ENCODE data around the gene ATP2B2.
A peak's percentile ranks its signal among the peaks of the same experiment; 100 is the strongest.

The ATP2B2 gene

DNA sequence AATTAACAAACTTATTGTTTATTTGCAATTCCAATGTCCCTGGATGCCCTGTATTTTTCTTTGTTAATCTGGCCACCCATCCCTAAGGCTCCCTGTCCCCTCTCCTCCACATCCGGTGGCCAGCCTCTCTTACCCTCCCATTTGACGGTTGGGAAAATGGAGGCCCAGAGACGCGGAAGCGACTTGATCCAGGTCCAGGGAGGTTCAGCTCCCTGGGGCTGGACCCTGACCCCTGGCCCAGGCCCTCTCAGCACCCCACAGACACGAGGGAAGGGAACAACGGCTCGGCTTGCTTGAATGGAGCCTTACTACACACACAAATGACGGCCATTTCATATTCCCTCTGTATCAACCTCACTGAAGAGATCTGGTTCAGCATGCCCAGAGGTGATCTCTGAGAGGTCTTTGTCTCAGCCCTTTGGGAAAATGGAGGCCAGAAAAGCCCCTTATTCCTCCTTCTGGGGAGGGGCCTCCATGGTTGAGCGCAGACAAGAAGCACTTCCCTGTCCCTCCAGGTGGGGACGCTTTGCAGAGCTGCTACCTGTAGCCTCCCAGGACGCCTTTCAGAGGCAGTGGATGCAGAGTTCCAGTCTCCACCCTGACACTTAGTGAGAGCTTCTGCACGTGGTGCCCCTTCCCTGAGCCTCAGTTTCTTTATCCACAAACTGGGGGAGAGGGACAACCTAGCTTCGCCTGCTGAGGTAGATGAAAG lies 82.1 kb downstream of the ATP2B2 start:
- DNase-seq = no peak

GRCh38 chr3:10421996-10422395 lies 83.4 kb downstream of the ATP2B2 start:
- no peak for DNase-seq

GRCh38 chr3:10420745-10421475 lies 84.5 kb downstream of the ATP2B2 start:
- no peak for DNase-seq

DNA sequence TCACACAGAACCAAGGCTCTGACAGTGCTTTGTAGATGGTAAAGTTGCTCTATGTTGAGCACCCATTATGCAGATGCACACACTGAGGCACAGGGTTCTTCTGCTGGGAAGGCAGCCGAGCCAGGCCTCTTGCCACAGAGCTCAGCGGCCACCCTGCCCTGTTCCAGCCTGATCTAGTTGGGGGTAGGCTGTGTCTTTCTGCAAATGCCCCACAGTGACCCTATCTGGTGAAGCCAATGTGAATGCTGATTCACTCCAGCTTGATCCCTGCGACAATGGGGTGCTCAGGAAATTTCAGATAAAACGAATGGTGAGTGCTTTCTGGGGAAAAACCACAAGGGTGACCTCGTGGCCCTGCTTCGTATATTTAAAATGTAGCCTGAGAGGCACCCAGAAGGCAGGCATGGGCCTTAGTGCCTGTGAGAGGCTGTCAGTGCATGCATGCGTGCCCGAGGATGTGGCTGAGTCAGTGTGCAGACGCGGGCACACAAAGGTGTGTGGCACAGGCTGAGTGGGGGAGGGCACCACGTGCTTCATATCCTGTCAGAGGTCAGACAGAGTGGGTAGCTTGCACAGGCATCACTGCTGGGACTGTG lies 85.7 kb downstream of the ATP2B2 start:
- DNase-seq = peak; percentile 34

- no peak for DNase-seq
Observed at GRCh38 chr3:10417847-10418246, 87.5 kb downstream of the ATP2B2 start.

DNA sequence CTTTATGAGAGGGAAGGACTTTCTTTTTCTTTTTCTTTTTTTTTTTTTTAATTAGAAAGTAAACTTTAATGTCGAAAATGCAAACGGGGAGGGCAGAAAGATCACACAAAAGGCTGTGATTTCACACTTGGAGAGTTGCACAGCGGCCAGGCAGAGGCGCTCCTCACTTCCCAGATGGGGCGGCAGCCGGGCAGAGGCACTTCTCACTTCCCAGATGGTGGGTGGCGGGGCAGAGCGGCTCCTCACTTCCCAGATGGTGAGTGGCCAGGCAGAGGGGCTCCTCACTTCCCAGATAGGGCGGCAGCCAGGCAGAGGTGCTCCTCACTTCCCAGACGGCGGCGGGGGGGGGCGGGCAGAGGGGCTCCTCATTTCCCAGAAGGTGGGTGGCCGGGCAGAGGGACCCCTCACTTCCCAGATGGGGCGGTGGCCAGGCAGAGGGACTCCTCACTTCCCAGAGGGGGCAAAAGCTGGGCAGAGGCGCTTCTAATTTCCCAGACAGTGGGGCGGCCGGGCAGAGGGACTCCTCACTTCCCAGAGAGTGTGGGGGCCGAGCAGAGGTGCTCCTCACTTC lies 88.6 kb downstream of the ATP2B2 start:
- DNase-seq = no peak

DNA sequence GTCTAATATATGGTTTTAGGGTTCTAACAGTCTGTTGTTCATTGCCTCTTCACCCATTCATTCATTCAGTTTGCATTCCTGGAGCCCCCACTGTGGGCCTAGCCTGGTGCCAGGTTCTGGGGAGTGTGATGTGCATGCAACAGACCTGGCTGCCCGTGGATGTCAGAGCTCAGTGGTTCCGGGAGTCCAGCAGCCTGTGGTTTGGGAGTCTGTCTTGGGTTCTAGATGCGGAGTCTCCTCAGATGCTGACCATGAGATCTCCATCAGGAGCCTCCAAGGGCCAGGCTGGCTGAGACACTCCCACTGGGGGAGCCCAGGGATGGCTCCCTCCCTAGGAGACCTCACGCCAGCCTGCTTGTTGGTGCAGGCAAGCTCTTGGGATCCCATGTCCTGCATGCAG lies 92.3 kb downstream of the ATP2B2 start:
- DNase-seq = no peak

- DNase-seq = no peak
Observed at GRCh38 chr3:10411598-10412332, 93.6 kb downstream of the ATP2B2 start.

GRCh38 chr3:10410383-10411002 lies 94.9 kb downstream of the ATP2B2 start:
- DNase-seq = no peak

DNA sequence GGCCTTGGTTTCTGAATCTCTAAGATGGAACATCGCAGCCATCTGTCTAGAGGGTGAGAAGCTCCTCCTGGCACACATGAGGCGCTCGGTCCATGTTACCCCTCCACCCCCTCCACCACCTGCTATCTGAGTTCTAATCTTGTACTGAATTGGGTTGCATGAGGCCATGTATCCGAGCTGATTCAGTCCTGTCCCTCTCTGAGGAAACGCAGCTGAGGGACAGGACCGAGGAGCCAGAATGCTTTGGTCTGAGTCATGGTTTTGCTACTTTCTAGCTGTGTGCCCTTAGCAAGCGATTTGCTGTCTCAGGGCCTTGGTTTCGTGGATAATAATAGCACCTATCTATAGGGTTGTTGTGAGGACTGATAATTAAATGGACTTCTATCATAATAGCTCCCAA lies 96.7 kb downstream of the ATP2B2 start:
- no peak for DNase-seq

DNA sequence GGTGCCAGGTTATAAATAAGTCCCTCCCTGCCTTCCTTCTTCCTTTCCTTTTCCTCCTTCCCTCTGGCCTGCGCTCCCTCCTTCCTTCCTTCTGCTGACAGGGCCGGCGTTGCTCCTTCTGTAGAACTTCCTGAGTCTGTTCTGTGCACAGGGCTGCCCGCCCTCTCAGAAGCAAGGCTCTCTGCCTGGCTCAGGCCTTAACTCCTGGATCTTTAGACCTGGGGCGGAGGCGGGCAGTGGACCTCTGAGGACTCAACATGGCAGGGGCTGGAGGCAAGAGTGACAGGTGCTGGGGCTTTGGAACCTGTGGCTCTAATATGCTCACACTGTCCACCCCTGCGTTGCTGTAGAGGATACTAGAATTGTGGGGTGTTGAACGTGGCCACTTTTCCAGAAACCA lies 98.0 kb downstream of the ATP2B2 start:
- no peak for DNase-seq

DNA sequence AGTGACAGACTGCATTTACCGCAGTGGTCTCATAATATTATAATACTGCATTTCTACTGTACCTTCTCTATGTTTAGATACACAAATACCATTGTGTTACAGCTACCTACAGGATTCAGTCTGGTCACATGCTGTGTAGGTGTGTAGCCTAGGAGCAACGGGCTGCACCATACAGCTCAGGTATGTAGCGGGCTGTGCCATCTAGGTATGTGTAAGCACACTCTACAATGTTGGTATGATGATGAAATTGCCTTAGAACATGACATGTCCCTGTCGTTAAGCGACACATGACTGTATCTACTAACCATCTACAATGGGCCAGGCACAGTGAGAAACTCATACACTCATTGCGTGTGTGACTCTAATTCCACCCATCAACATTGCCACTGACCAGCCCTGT lies 99.0 kb downstream of the ATP2B2 start:
- no peak for DNase-seq

DNA sequence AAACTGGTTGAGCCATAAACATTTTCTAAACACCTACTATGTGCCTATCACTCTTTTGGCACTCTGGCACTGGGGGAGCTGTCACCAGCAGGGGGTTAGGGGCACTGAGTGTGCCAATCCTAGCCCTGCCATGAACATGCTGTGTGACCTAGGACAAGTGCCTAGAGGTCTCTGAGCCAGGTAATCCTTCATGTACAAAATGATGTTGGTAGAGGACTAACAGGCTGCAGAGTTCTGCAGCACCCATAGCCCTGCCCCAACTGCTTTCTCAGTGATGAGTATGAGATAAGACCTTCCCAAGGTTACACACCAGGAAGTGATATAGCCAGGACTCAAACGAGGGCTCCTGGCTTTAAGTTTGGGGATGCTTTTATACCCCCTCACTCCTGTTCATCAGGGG lies 99.6 kb downstream of the ATP2B2 start:
- DNase-seq = no peak

- DNase-seq = no peak
Observed at GRCh38 chr3:10404876-10405275, 100.5 kb downstream of the ATP2B2 start.

DNA sequence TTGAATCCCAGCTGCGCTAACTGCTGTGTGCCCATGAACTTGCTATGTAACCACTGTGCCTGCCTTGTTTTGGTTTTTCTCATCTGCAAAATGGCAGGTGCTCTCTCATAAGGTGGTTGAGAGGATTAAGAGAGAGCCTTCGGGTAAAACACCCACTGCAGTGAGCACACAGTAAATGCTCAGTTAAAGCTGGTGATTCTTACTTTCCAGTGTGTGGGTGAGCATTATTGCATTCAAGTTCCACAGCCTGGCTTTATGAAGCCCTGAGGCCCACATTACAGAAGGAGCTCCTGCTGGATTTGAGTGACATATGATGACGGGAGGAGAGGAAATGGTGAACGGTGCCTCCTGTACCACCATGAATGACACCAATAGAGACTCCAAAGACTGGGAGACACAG lies 101.0 kb downstream of the ATP2B2 start:
- no peak for DNase-seq

DNA sequence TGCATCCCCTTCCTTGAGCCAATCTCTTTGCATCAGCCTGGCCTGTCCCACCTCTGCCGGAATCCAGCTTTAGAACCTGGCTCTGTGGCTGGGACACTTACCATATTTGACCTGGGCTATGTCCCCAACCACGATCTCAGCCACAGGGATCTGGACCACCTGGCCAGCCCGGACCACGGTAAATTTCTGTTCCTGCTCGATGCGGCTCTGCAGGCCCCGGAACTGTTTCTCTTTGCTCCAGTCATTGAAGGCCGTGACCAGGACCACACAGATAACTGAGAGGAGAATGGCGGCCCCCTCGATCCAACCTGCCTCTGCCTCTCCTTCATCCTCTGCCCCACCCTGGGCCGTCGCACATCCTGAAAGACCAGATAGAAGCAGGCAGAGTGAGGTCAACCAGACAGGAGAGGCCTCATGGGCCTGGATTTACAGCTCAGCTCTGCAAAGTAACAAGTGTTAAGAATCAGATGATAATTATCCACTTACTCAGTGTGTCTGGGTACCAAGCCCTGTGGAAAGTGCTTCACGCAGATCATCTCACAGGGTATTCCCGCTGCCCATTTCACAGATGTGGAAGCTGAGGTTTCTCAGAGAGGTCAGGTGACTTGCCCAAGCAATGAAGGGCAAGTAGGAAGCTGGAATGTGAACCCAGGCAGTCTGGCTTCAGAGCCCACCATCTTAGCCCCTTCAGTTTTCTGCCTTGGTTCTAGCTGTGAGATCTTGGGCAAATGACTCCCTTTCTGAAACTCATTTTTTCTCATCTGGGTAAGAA lies 103.2 kb downstream of the ATP2B2 start:
- no peak for DNase-seq

DNA sequence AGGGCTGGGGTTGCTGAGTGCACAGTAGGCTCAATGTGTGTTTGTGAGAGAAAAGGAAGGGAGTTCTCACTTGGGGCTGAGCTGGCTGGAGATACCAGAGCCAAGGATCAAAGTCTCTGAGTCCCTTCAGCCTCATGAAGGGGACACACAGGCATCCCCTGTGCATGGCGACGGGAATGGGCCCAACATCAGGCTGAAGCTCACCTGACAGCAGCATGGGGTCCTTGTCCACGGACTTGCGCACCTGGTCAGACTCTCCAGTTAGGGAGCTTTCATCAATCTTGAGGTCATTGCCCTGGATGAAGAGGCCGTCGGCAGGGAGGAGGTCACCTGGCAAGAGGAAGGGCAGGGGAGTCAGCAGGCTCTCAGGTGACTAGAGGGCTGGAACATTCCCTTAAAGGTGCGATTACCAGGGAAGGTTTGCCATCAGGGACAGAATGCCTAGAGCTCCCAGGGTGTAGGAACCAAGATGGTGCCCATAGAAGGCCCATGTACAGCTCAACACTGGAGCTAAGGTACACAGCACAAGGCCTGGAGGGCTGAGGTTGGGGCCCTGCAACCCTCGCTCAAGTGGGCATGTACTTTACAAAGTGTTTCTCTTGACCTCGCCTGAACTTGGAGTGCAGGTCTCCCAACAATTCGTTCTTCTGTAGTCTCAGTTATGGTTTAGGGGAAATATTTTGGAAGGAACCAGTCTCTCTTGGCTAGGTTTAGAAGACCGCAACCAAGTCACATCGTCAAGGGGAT lies 104.5 kb downstream of the ATP2B2 start:
- DNase-seq = no peak

DNA sequence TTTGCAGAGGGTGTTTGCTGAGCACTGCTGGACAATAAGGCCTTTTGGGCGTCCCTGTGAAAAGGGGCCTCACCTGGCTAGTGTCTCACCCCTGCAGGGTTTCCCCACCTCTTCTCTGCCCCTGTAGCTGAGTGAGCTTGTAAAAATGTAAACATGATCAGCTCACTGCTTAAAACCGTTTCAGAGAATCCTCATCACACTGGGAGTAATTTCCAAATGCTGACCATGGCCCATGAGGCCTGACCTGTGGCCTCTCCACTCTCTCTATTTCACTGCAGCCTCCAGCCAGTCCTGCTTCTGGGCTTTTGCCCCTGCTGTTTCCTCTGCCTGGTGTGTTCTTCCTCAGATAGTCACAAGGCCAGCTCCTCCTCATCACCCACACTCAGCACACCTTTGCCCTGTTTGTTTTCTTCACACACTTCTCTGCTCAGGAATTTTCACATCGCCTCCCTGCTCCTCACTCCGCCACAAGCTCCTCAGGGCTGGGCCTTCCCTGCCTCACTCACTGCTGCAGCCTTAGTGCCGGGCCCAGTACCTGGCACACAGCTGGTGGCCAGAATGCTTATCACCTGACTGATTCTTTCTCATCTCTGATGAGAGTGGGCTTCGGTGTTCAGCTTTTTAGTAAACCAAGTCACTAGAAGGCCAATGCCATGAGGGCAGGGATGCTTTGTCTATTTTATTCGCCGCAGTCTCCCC lies 105.2 kb downstream of the ATP2B2 start:
- DNase-seq = no peak

DNA sequence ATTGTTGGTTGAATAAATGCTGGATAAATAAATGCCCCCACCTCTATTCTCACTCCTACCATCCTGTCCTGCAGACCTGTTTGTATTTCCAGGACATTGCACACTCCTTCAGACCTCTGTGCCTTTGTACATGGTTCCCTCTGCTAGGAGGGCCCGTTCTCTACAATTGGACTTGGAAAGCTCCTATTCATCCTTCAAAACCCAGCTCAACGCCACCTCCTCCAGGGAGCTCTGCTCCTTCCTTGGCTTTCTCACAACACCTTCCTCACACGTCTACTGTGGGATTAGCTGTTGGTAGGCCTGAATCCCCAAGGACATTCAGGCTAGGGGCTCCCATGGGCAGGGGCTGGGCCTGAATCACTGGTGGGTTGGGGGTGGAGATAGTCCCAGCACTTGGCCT lies 105.8 kb downstream of the ATP2B2 start:
- DNase-seq = no peak

GRCh38 chr3:10398341-10398740 lies 107.0 kb downstream of the ATP2B2 start:
- DNase-seq = no peak

GRCh38 chr3:10397879-10398278 lies 107.5 kb downstream of the ATP2B2 start:
- no peak for DNase-seq

Data from kidney glomerular epithelial cell (primary cell).